GM03348 (cell line): ENCODE data around the gene KRT76.
"Not testable (repeated sequence)": the region's sequence is repeated elsewhere in the genome, so short reads cannot be mapped to it uniquely, and the experiment has no call there.

Experiments
- DNase-seq: peaks from one replicate; pipeline ENCODE4 v3.0.0; 2012; ENCODE audit warnings: low spot score

KRT76 gene

DNA sequence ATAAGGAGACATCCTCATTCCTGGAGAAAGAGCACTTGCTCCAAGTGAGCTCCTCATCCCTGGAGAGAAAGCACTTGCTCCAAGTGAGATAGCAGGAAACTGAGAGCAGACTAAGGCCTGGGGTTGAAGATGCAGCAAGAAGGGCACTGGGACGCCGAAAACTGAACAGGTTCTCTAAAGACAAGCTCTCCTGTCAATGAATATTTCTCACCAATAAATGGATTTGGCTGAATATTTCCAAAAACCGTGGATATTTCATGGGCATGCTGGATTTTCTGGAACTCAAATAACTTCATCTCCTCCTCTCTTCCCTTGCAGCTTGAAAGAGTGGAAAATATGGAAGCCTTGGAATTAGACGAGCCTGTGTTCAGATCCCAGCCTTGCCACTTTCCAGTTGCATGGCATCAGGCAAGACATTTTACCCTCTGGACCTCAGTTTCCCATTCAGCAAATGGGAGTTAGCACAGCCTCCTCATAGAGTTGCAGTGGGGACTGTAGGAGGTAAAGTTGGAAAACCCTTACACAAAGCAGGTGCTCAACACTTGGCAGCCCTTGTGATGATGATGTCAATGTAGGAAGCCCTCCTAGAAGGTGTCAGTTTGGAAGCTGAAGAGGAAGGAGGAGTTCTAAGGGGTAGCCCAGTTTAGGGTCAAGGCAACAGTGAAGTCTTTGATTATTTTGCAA, 4.4 kb upstream of the KRT76 start:
- DNase-seq: no peak

DNA sequence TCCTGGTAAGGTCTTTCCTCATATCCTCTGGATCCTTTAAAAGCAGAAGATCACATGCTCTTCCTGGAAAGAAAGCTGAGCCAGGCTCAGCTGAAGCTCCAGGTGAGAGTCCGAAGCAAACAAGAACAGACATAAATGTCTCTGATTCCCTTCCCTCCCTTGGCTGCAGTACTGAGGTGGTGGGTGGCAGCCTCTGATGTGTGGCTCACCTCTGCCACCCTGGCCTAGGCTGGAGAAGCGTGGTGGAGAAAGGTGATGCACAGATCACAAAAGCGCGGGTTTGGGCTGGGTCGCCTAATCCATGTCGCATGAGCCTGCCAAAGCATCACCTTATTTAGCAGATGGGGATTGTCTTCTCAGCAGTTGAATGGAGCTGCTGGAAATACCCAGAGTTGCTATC, 2.8 kb upstream of the KRT76 start:
- no peak for DNase-seq

DNA sequence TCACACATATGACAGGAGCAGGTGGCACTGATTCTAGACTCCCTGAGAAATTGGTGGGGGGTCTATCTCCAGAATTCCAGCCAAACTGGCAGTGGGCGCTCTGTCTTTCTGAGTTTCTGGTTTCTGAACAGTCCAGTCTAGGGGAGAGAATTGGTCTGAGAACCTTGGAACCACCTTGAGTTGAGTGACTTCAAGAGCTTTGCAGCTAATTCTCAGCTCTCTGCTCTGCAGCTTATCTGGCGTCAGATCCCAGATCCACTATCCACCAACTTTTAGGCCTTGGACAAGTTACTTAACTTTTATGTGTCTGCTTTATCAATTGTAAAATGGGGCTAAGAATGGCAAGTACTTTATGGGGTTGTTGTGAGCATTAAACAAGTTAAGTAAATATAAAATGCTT, 1.7 kb upstream of the KRT76 start:
- DNase-seq: no peak

DNA sequence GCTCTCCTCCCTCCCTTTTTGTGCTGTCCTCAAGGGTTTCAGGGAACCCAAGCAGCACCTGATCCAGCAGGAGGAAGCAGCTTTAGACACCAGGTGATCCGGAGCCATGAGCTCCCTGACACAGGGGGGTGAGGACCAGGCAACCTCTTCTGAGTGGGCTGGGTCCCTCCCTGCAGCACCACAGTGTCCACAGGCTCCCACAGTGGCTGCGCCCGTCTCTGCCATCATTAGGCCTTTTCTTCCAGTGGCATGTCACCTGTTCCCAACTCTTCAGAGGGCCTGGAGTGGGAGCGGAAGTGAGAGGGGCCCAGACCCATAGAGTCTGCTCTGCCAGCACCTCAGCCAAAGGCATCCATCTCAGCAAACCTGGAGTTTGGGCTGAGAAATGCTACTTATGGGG, 421 bp upstream of the KRT76 start:
- no peak for DNase-seq

DNA sequence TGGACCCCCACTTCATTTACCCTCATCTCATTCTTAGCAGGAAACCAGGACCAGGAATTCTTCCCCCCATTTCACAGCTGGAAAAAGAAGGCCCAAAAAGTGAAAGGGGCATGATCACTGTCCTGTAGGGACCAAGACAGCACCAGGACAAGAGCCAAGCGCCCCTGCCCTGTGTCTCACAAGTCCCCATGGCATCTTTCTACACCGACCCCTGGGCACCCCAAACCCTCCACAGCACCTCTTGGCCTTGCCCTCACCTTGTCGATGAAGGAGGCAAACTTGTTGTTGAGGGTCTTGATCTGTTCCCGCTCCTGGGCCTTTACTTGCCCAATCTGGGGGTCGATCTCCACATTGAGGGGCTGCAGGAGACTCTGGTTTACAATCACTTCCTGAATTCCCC, 710 bp downstream of the KRT76 start:
- DNase-seq: no peak

DNA sequence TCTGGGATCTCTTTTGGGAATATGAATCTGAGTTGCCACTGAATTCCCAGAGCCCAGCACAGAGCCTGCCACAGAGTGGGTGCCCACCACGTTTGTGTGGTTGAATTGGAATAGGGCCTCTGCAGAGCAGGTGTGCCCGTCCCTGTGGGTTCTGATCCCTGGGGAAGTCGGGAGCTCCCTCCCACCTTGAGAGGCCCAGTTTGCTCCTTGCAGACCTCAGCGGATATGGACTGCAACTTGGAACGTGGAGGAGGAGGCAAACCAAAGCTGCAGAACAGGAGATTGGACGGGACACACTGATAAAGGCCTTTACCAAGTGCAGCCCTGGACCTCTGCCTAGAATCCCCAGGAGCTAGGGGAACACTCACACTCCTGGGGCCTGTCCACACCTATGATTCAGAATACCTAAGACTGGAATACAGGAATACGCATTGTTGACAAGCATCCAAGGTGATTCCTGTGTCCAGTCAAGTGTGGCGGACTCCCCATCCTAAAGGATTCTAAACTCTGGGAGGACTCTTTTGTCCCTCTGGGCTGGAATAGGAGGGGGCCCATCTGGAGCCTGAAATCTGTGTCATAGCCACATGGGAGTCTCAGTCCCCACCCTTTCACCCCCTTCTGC, 2.4 kb downstream of the KRT76 start:
- DNase-seq: no peak

DNA sequence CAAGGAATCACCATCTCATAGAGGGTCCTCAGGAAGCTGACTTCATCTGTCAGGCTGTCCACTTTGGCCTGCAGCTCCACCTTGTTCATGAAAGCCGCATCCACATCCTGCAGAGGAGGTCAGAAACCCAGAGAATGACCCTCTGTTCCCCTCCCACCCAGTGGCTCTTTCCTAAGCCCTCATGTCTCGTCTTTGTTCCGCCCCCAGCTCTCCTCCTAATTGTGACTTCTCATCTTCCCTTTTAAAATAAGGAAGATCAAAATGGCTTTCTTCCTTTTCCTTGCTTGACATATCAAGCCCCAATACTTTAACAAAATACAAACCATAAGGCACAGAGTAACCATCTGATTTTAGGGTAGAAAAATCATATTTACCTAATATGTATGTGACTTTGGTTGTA, 4.4 kb downstream of the KRT76 start:
- DNase-seq: no peak

DNA sequence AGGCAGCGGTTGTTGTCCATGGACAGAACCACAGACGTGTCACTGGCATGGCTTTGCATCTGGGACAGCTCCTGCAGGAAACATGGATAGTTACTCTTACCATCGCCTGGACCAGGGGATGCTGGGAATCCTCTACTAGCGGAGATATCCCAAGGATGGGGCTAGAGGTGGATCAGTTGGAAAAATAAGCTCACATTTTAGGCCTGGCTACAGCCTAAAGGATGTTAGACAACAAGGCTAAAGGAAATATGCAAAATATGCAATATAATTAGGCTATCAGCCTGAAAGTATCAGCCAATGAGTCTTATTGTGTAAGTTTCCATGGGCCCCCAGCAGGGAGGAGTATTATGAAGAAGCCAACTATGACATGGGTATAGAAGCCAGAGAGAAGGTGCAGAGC, 5.0 kb downstream of the KRT76 start:
- DNase-seq: no peak

DNA sequence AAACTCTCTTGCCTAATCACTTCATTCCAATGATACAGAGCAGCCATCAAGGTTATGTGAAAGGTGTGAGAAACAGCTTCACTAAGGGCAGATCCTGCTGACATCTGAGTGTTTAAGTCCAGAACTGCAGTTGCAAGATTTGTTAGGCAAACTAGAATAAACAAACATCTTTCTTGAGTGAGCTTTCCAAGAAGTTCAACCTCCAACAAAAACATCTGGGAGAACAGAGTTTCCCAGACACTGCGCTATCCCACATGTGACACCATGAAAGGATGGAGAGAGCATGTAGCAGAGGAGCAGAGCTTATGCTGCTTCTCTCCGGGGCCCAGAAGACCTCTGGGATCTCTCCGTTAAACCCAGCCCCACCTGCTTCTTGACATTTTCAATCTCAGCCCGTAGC, 5.6 kb downstream of the KRT76 start:
- DNase-seq: no peak

DNA sequence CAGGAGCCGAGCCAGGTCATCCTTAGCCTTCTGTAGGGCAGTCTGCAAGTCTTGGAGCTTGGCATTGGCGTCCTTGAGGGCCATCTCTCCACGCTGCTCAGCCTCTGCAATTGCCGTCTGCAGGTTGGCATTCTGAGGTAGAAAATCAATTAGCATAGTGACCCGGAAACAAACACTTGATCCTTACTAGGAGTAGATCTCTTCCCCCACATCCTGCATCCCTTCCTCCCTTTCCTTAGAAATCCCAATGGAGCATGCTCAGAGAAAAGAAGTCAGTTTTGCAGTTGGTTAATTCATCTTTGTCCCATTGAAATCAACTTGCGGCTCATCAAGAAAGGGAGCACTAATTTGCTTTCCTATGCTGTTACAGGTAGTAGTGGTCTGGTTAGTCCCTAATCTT, 6.1 kb downstream of the KRT76 start:
- DNase-seq: no peak

DNA sequence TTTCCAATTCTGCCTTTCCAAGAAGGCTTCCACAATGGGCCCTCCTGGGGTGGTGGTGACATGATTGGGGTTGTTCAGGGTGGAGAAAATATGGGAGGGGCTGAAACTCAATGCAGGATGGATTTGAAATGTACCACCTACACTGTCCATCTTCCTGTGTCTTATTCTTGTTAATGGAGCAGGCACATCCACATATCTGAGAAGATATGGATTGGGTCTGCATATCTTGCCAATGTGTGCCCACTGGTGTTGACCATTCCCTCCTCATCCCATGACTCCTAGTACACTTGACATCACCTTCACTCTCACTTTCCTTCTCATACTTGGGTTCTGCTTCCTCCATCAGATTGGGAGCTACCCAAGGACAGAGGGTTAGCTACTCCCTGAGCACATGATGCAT, 7.2 kb downstream of the KRT76 start:
- no peak for DNase-seq

DNA sequence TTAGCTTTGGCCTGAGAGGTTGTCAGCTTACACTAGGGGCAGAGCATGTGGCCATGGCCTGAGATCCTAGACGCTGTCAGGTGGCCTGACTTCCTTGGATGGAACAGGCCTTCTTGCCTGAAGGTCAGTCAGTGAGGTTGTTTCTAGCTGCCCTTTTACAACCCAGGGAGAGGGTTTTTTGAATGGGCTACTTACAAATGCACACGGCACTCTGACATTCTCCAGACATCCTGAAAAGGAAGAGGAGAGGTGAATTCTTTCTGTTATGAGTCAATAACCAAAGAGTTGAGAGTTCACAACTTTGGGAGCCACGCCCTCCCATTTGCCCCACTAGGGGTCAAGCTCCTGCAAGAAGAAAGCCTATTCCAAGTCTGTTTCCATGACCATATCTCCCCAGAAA, 7.8 kb downstream of the KRT76 start:
- DNase-seq: no peak

DNA sequence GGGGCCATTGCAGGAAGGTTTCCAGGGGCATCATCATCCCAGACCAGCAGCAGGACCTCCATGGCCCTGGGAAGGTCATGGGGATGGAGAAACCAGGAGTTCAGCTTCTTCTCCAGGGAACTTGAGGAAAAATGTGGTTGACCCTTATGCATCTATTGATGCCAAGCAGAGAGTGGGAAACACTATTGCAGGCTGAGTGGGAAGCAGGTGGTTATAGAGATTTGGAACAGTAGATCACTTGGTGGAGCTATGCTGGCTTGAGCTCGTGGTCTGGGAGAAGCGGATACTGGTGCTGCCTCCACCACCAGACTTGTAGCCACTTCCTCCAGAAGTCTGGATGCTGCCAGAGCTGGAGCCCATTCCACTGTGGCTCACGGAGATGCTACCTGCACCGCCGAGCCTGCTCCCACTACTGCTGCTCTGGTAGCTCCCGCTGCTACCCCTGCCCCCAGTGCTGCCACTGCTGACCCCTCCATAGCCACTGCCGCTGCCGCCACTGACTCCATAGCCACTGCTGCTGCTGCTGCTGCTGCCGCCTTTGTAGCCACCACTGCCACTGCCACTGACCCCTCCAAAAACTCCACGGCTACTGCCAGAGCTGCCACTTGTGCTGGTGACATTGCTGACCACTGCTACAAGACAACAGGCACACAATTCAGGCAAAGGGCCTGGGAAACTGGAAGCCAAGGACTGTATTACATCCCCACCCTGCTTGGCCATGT, 8.5 kb downstream of the KRT76 start:
- no peak for DNase-seq

DNA sequence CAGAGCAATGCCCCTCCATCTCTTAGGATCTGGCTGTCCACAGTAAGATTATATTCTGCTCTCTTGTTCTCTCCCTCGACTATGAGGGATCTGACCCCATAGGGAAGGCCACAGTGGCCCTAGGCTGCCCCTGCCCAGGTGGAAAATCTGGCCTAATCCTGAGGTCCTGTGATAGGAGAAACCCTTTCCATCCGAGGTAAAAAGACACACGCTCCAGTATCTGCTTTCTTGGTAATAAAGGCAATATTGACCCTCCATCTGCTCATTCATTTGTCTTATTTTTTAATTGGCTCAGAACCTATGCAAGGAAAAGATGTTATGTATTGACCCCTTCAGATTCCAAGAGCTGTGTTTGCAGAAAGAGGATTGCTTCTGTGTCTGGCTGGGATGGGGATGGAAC, 9.7 kb downstream of the KRT76 start:
- DNase-seq: no peak

DNA sequence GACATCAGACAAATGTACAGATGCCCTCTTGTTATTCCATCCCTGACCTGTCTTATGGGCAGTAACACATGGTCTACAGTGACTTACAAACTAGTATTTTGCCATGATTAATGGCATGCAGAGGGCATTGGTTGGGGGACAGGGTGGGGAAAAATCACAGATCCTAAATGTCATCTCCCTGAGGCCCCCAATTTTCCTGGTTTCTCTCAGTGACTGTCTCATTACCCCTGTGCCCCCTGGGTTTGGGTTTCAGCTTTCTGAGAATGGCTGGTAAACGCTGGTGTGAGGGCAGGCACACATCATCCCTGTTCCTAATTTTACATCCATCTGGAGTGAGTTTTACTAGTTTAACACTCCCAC, 10.1 kb downstream of the KRT76 start:
- no peak for DNase-seq

DNA sequence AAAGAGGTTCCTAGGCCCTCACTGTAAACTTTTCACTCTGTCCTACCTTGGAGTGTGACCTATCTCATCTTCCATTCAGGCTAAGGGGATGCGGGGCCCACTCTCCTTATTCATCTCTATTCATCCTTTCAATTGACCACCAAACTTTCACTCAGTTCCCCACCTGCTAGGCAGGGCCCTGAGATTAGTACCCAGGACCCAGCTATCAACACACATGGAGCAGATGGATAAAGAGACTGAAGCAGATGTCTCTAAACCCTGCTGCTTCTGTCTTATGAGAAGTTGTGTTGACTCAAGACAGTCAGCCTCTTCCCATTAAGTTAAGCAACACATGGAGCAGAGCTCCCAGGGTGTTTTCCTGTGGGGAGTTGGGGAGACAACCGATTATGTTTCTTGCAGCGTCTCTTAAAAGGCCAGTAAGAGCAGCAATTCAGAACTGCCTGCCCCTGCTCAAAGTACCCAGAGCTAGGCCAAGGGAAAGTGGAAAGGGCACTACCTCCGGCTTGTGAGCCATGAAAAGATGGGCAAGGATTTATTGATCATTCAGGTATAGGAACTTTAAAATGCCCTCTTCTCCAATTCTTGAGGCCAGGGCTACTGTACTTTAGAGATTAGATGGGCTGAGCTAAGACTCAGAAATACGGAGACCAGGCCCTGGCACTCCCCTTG, 10.7 kb downstream of the KRT76 start:
- no peak for DNase-seq

DNA sequence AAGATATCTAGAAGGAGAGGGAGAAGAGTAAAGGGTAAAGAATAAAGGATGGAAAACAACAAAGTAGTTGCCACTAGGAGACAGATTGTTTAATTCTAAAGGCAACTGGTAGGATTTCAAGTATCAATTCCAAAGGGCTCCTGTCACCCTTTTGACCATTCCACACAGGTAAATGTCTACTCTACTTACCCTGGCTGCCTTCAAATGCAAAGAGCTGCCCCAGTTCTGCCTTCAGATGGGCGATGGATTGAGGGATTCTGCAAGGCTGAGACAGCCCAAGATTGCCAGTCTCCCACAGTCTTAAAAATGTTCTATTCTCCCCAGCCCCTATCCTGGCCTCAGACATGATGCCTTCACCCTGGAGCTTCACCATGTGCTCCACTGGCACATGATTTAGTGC, 11.4 kb downstream of the KRT76 start:
- DNase-seq: no peak

DNA sequence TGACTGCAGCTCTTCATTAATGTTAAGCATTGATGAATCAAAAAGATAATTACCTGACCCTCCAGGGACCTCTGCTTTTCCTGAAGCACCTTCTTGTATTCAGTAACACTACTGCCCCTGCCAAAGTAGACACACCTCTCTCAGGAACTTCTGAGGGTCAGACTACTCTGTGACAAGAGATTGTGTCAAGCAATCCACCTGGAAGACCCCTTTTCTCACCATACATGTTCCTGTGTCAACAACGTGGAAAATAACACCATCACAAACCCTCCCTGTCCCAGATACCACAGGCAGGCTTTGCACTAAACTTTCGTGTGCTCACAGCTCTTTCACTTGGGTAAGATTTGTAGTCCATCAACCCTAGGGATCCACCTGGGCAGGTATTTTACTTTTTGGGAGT, 13.2 kb downstream of the KRT76 start:
- no peak for DNase-seq

DNA sequence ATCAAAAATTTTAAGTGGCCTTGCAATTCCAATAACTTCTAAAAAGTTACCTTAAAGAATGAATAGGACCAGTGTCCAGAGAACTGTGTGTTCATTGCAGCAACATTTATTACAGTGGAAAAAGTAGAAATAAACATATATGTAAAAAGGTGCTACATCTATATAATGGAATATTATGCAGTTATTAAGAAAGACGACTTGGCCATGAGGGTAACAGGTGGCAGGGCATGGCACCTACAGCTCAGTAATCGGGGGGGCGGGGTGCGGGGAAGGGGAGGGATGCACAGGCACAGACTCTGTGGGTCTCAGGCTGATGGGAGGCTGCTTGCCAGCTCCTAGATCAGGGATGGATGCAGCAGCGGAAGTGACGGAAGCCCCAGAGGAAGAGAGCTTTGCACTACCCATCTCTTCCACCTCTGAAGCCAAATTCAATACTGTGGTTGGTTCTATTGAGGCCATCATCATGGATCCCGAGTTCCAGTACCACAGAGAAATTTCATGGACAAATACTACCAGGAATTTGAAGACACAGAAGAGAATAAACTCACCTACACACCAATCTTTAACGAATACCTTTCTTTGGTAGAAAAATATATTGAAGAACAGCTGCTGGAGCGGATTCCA, 14.0 kb downstream of the KRT76 start:
- DNase-seq: no peak

DNA sequence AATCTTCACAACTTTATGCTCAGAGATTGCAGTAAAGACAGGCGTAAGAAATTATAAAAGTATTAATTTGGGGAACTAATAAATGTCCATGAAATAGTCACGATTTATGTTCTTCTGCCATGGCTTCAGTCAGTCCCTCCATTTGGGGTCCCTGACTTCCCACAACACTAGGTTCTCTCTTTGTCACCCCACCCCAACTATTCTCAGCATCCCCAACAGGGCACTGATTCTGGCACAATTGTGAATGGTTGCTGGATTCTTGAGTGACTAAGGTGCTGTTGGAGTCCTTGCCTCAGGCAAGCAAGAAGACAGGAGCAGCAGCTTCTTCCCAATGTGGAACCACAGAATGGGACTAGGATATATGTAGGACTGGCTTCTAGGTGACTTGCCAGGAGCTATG, 15.3 kb downstream of the KRT76 start:
- no peak for DNase-seq

DNA sequence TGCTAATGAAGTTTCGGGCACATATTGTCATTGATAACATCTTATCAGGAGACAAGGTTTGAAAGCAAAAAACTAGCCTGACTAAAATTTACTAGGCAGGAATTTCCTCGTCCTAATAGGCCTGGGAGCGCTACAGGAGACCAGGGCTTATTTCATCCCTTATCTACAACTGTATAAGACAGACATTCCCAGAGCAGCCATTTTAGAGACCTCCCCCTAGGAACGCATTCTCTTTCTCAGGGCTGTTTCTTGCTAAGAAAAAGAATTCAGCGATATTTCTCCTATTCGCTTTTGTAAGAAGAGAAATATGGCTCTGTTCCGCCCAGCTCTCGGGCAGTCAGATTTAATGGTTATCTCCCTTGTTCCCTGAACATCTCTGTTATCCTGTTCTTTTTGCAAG, 15.9 kb downstream of the KRT76 start:
- DNase-seq: not testable (repeated sequence)

DNA sequence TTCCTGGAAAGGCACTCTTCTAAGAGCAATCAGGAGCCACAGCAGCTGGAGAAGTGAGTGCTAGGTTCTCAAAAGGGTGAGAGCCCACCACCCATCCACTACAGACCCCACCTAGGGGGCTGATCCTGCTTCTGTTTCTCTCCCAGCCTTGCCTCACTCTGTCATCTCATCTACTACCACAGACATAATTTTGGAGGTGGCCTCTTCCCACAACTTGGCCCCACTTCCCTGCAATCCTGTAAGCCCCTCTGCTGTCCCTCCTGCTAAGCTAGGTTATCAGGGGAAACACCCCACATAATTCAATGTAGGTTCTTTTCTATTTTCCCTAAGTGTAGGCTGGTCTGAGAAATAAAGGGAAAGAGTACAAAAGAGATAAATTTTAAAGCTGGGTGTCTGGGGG, 16.5 kb downstream of the KRT76 start:
- DNase-seq: no peak

DNA sequence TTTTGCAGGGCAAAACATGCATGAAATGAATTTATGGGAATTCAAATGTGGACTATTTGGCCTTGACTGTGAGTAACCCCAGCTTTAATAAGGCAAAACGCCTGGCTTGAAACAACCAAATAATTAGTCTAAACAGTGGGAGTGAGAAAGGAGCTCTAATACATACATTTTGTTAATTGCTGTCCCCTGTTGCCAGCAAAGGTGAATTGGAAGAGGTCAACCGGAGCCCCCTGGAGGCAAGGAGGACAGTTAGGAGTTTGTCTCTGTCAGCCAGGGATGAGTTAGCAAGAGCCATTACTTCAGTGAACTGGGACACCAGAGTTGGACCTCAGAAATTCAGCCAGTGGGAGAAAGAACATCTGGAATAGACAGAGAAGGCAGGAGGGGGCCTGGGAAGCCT, 17.4 kb downstream of the KRT76 start:
- DNase-seq: no peak
